ENCODE data around the gene GRIN2C.

GRIN2C gene

GRCh38 chr17:74859459-74860228 lies at the start of gene GRIN2C:
TSS of gene GRIN2C (minus strand) at chr17:74859885. CDS start at chr17:74855092, 4,793 bp downstream.
- TF ChIP-seq GATA2 (IDR thresholded peaks at IDR 0.05; ENCODE audit: low read depth, low read length) (no peak), GATA3 (IDR thresholded peaks at IDR 0.05; ENCODE audit: low read depth, low read length) (no peak)

- TF ChIP-seq GATA2 (IDR thresholded peaks at IDR 0.05; ENCODE audit: low read depth, low read length) (no peak), GATA3 (IDR thresholded peaks at IDR 0.05; ENCODE audit: low read depth, low read length) (no peak)
Measured at GRCh38 chr17:74907012-74907411, 47.3 kb upstream of the GRIN2C start.

GRCh38 chr17:74904687-74905409 lies 45.2 kb upstream of the GRIN2C start:
- no peak for TF ChIP-seq GATA2 (IDR thresholded peaks at IDR 0.05; ENCODE audit: low read depth, low read length)
- TF ChIP-seq GATA3 (IDR thresholded peaks at IDR 0.05; ENCODE audit: low read depth, low read length), result no peak

GRCh38 chr17:74903671-74904070 lies 44.0 kb upstream of the GRIN2C start:
- no peak for TF ChIP-seq GATA2 (IDR thresholded peaks at IDR 0.05; ENCODE audit: low read depth, low read length)
- TF ChIP-seq GATA3 (IDR thresholded peaks at IDR 0.05; ENCODE audit: low read depth, low read length), result no peak

GRCh38 chr17:74903034-74903433 lies 43.3 kb upstream of the GRIN2C start:
- TF ChIP-seq GATA2 (IDR thresholded peaks at IDR 0.05; ENCODE audit: low read depth, low read length) (no peak), GATA3 (IDR thresholded peaks at IDR 0.05; ENCODE audit: low read depth, low read length) (no peak)

GRCh38 chr17:74901353-74902135 lies 41.9 kb upstream of the GRIN2C start:
- TF ChIP-seq GATA3 (IDR thresholded peaks at IDR 0.05; ENCODE audit: low read depth, low read length) (no peak), GATA2 (IDR thresholded peaks at IDR 0.05; ENCODE audit: low read depth, low read length) (no peak)

GRCh38 chr17:74900208-74900607 lies 40.5 kb upstream of the GRIN2C start:
- TF ChIP-seq GATA2 (IDR thresholded peaks at IDR 0.05; ENCODE audit: low read depth, low read length) (no peak), GATA3 (IDR thresholded peaks at IDR 0.05; ENCODE audit: low read depth, low read length) (no peak)

GRCh38 chr17:74898376-74898946 lies 38.8 kb upstream of the GRIN2C start:
- TF ChIP-seq GATA3 (IDR thresholded peaks at IDR 0.05; ENCODE audit: low read depth, low read length) (no peak), GATA2 (IDR thresholded peaks at IDR 0.05; ENCODE audit: low read depth, low read length) (no peak)

- TF ChIP-seq GATA2 (IDR thresholded peaks at IDR 0.05; ENCODE audit: low read depth, low read length) (no peak), GATA3 (IDR thresholded peaks at IDR 0.05; ENCODE audit: low read depth, low read length) (no peak)
Measured at GRCh38 chr17:74893936-74894671, 34.4 kb upstream of the GRIN2C start.

- no peak for TF ChIP-seq GATA3 (IDR thresholded peaks at IDR 0.05; ENCODE audit: low read depth, low read length)
- TF ChIP-seq GATA2 (IDR thresholded peaks at IDR 0.05; ENCODE audit: low read depth, low read length), result no peak
Measured at GRCh38 chr17:74892974-74893911, 33.6 kb upstream of the GRIN2C start, which contains the start of gene FADS6. TSS of gene FADS6 (minus strand) at chr17:74893633. CDS start at chr17:74893595, 38 bp downstream.

- TF ChIP-seq GATA3 (IDR thresholded peaks at IDR 0.05; ENCODE audit: low read depth, low read length) (no peak), GATA2 (IDR thresholded peaks at IDR 0.05; ENCODE audit: low read depth, low read length) (no peak)
Measured at GRCh38 chr17:74892013-74892841, 32.5 kb upstream of the GRIN2C start.
